Measurements from ENCODE around the gene SPACDR. TPM values are rescaled to one million over a fixed set of nuclear protein-coding genes. Genes with fewer than 3 reads are reported as not detected.

SPACDR gene
- total and polyA plus RNA-seq, 9 of the 15 experiments (the other 6 are each of a cell fraction or from before 2014, with no cell fraction given): 0.07 to 0.55 (median 0.14) TPM; not detected in 1

DNA sequence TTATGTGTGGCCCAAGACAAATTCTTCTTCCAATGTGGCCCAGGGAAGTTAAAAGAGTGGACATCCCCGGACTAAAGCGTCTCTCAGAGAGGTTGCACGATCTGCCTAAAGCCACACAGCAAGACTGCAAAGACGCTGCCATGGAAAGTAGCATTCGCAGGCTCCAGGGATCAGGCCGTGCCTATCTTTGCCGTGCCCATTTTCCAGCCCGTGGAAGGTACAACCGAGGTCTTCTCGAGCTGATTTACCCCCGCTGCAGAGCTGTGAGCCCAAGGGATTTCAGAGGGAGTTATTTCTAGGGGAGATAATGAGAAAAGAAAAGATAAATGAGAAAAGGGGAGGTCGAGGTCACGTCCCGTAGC, 18.6 kb upstream of the SPACDR start (continued):
- TF ChIP-seq RCOR1 (IDR thresholded peaks at IDR 0.05; ENCODE audit: borderline replicate concordance in 1 of 2, low read depth in 2 of 2, low read length in 2 of 2): 0 out of 4 replicates have a peak, but pooled peaks of 1 of the 2 experiments have one; percentile 21
- TF ChIP-seq RBM25 (IDR thresholded peaks at IDR 0.05; ENCODE audit: low read depth, low read length, severe bottlenecking): peak; percentile 83
- peak; percentile 62; the same call in 1 of the 2 replicates for TF ChIP-seq SMARCA5 (IDR thresholded peaks at IDR 0.05)
- TF ChIP-seq ZFP36 (IDR thresholded peaks at IDR 0.05; ENCODE audit: low read depth, low read length, partially characterized antibody): peak; percentile 91
- TF ChIP-seq ADNP (tag; IDR thresholded peaks at IDR 0.05): 0 out of 2 replicates have a peak, but pooled peaks have one; percentile 72

DNA sequence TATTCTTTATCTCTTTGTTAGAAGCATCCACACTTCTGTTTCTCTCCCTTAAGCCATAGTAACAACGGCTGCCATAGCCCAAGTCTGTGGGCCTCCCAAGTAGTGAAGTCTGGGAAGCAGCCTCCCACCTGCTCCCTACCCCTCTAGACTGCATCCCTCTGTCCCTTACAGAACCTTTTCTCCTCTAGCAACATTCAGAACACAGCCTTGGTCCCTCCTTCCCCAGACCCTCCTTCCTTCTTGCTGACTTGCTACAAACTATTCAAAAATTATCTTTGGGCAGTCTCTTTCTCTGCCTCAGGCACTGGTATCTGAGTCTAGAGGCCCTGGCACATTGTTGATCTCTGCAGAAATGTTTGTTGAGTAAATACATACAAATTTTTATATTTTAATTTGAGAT, 17.4 kb upstream of the SPACDR start:
- H3K4me1 ChIP-seq (replicated peaks in 1 of 2; ENCODE audit: control insufficient read depth in 2 of 2, insufficient read depth in 2 of 2, low read length in 2 of 2): peaks cover 16 to 76% of the 10 kb centered on the region in 2 experiments
- CTCF ChIA-PET (ENCODE audit: low intra/inter-chr PET ratio): interaction anchor here (3.3 kb wide), 1 partner anchor 78 kb away, joined by 30 read pairs; no protein-coding TSS in a partner anchor

More for the DNA sequence above, 17.4 kb upstream of the SPACDR start:
- no peak for TF ChIP-seq ZFP1 (CRISPR knock-in tag; IDR thresholded peaks at IDR 0.05)
- no peak for TF ChIP-seq DPF2 (IDR thresholded peaks at IDR 0.05)
- TF ChIP-seq, protein P1, sequence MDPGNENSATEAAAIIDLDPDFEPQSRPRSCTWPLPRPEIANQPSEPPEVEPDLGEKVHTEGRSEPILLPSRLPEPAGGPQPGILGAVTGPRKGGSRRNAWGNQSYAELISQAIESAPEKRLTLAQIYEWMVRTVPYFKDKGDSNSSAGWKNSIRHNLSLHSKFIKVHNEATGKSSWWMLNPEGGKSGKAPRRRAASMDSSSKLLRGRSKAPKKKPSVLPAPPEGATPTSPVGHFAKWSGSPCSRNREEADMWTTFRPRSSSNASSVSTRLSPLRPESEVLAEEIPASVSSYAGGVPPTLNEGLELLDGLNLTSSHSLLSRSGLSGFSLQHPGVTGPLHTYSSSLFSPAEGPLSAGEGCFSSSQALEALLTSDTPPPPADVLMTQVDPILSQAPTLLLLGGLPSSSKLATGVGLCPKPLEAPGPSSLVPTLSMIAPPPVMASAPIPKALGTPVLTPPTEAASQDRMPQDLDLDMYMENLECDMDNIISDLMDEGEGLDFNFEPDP (CRISPR knock-in tag; IDR thresholded peaks at IDR 0.05): no peak
- TF ChIP-seq BRD9 (IDR thresholded peaks at IDR 0.05; ENCODE audit: low read depth, partially characterized antibody): no peak
- Histone ChIP-seq H3K4me2 (ENCODE audit: insufficient read depth, low read length) (no peak overlapping the region), H2AFZ (ENCODE audit: low read depth, low read length) (no peak overlapping the region), H3K27me3 (ENCODE audit: control insufficient read depth in 2 of 2, insufficient read depth in 2 of 2, low read length in 2 of 2) (no peaks in the 10 kb centered on the region), H4K20me1 (replicated peaks; ENCODE audit: control insufficient read depth, insufficient read depth, low read length) (peaks cover 10% of the 10 kb centered on the region; the same call in 1 of the 2 replicates), H3K27ac (ENCODE audit: extremely low read depth, low read depth, low read length) (no peak overlapping the region), H3K4me3 (no peak overlapping the region), H3K79me2 (ENCODE audit: control insufficient read depth, insufficient read depth, low read length) (peaks cover 27% of the 10 kb centered on the region), H3K9me3 (replicated peaks; ENCODE audit: control insufficient read depth, insufficient read depth, low read depth, low read length) (no peaks in the 10 kb centered on the region), H3K9ac (ENCODE audit: insufficient read depth in 1 of 2, low read depth in 2 of 2, low read length in 2 of 2) (no peak overlapping the region), H3K9me1 (ENCODE audit: control insufficient read depth, insufficient read depth, low read length) (no peaks in the 10 kb centered on the region), H3K36me3 (ENCODE audit: control insufficient read depth, insufficient read depth, low read length) (peaks cover 8% of the 10 kb centered on the region; the same call in 1 of the 3 replicates)
- ATAC-seq (no peak), FAIRE-seq (no peak), DNase-seq (ENCODE audit: extremely low read depth in 1 of 4, low spot score in 3 of 4) (no peak)
- WGBS (ENCODE audit: insufficient coverage, low coverage, missing lambda C conversion rate): 54% methylated on average over 1 of the region's 1 CpG
- POLR2A ChIA-PET: interaction anchor here (0.6 to 1.0 kb wide), 2 partner anchors 12 to 1072 kb away, joined by 3 read pairs; no protein-coding TSS in a partner anchor
- BruUV-seq (replicated peaks): no TSS peak
- in situ Hi-C loops (cut with MboI) (no loop called here), intact Hi-C loops (cut with micrococcal nuclease) (no loop called here)

Data from K562 (cell line).